GM18858 (cell line): ENCODE measurements around the gene DIP2C.
"Not testable (repeated sequence)": the region's sequence is repeated elsewhere in the genome, so short reads cannot be mapped to it uniquely, and the experiment has no call there.

Experiments
- ATAC-seq: cut with Tn5 transposase; IDR thresholded peaks from one replicate; pipeline ENCODE4 v1.9.1; 2021; ENCODE audit not compliant: unreplicated experiment

The DIP2C gene

DNA sequence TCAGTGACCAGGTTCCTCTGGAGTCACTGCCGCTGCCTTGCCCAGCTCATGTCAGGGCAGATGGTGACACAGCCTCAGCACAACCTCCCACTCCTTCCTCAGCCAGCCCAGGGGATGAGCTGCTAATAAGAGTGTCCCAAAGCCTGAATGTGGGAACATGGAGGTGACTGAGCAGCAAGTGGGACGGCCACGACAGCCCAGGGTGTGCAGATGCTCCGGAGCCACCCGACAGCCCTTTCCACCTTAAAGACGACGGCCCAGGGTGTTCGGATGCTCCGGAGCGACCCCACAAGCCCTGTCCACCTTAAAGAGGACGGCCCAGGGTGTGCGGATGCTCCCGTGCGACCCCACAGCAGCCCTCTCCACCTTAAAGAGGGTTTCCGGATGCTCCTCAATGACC is 89.2 kb downstream of the DIP2C start:
- ATAC-seq, result no peak

DNA sequence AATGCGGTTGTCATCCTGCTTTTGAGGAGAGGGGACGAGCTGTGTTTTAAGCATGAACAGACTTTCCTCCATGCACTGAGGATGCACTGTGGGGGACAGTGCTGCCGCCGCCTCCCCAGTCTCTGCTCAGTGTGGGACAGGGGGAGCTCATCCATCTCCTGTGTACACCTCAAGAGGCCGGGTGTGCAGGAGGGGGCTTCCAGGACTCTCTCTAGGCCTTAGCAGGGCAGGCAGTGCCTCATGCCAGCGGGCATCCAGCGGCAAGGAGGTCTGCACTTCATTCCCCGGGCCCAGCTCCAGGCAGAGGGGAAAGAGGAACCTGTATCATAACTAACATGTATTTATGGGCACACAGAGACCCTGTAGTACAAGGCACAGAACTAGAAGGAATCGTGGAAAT is 89.7 kb downstream of the DIP2C start:
- ATAC-seq, result no peak

DNA sequence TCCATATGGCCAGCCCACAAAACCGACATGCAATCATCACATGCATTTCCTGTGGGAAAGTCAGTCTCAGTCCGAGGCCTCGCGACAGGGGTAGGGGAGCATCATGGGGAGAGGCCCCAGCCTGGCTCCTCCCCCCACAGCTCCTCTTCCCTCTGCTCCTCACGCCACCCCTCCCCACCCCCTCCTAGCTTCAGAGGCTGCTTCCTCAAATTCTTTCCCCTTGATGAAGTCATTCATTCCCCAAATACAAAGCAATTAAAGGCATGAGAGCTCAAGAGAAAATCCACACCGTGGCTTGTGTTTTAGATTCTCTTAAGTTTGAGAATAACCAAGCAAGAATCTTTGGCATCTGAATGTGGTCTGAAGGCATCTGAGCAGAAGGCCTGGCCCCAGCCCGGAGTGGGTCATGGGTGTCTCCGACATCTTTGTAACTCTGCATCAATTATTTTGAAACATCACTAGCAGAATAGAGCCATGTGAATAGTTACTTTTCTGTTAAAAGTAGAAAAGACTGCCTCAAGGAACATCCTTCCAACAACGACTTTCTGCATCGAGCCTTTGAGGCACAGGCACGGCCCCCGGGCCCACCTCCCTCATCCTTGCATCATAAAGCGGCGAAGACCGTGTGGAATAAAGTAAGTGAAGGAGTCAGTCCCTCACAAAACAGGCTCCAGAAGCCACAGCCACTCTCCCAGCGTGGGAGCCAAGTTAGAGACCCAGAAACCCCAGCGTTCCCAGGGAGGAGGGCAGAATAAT is 90.9 kb downstream of the DIP2C start:
- ATAC-seq, result no peak

DNA sequence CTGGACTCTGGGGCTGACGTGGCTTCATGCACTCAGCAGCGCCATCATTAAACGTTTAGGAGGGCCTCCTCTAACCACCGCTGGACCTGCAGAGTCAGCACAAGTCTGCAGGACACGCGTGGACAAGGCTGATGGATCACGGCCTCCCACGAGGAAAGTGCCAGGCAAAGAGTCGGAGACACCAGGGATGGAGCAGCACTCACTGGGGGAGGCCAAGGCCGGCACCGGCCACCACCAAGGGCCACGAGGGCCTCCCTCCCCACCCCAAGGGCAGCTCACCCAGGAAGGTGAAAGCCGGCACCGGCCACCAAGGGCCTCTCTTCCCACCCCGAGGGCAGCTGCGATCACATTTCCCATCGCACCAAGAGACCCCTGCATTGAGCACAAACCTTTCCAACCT is 91.5 kb downstream of the DIP2C start:
- no peak for ATAC-seq

DNA sequence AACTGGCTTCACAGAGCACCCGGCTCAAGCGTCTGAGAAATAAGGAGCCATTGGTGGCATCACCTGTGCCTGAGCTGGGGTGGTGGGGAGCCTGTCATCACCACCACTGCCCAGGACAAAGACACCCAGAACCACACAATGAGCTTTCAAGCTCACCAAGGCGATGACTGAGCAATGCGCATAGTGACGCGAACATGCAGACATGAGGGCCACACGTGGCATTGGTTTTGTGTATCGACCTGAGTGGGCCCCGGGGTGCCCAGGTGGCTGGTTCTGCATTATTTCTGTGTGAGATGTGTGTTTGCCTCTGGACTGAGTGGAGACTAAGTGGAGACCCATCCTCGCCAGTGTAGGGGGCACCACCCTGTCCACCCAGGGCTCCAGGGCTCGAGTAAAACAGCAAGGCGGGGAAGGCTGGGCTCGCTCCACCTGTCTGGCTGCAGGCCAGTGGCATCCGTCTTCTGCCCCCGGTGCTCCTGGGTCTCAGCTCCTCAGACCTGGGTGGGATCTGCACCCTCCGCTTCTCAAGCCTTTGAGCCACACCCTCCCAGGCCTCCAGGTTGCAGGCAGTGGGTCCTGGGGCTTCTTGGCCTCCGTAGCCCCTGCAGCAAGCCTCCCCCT is 92.6 kb downstream of the DIP2C start:
- ATAC-seq, result no peak

DNA sequence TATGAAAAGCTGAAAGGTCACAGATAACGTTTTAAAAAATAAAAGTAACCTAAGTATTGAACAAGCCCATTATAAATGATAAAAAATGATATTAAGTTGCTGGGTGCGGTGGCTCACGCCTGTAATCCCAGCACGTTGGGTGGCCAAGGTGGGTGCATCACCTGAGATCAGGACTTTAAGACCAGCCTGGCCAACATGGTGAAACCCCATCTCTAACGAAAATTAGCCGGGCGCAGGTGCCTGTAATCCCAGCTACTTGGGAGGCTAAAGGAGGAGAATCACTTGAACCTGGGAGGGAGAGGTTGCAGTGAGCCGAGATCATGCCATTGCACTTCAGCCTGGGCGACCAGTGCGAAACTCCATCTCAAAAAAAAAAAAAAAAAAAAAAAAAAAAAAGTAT is 93.3 kb downstream of the DIP2C start:
- ATAC-seq, result not testable (repeated sequence)

DNA sequence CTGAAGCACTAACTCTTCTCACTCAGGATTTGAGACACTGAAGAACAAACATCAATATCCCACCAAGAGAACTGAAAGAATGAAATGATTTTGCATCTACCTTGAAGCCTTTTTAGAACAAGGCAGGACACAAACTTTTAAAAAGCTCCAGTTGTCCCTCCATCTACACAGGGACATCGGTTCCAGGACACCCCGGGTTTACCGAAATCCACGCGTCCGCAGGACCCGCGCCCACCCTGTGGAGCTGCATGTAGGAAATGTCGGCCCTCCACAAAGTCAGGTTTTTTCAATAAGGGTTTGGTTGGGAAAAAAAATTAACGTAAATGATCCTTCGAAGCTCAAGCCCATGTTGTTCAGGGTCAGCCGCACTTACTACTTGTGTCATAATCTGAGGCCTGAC is 94.0 kb downstream of the DIP2C start:
- no peak for ATAC-seq

DNA sequence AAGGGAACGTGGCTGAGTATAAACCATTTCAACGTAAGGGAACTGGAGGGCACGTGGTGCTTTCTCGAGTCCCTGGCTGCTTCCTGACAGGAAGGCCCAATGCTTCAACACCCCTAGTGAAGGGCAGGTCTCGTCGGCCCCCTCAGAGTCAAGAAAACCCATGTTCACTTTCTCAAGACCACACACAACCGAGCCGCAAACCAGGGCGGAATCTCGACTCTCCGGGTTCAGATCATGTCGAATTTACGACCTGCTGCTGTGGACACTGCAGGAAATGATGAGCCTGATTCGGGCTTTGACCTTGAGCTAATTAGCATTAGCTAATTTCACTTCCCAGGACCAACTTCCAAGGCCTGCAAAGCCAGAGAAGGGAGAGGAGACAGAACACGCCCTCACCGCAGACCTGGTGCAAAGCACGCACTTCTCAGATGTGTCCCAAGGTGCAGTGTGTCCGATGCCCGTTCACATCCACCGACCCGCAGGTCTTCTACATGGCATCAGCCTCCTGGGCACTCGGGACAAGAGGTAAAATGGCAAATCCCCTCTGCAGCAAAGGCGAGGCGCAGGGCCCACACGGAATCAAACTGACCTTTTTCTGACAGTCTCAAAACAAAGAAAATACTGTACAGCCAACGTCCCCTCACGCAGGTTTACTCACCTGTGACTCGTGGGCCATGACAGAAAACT is 94.7 kb downstream of the DIP2C start:
- ATAC-seq, result no peak

DNA sequence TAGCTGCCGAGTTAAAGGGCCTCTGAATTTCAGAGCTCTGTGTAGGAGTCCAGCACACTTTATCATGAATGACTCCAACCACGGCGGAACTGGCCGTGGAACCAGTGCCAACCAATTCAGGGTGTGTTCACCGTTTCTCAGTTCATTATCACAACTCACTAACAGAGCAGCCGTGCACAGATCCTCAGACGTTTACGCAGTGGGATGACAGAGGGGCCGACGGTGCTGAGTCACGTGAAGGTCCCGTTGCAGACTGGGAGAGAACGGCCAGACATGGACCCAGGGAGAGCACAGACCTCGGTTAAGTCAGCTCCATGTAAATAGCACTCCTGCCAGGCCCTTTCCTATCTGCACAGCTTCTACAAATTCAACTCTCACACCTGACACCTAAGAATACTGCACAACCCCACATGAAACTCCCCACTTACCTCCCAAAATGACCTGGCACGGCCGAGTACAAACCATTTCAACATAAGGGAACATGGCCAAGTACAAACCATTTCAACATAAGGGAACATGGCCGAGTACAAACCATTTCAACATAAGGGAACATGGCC is 95.5 kb downstream of the DIP2C start:
- ATAC-seq, result no peak

DNA sequence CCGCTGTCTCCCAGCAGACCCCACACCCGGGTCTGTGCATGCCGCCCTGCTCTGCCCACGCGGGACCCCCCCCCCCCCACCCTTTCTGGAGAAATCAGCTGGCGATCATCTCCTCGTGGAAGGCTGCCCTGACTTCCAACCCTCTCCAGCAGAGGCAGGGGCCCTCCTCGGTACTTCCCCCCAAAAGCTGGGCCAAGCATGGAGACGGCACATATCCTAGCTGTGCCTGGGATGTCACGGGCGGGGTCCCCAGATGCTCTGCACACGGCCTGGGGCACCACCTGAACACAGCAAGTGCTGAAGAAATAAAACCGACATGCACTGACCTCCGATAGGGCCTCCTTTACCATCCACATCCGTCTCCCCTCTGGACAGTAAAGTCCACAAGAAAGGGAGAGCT is 96.0 kb downstream of the DIP2C start:
- no peak for ATAC-seq

DNA sequence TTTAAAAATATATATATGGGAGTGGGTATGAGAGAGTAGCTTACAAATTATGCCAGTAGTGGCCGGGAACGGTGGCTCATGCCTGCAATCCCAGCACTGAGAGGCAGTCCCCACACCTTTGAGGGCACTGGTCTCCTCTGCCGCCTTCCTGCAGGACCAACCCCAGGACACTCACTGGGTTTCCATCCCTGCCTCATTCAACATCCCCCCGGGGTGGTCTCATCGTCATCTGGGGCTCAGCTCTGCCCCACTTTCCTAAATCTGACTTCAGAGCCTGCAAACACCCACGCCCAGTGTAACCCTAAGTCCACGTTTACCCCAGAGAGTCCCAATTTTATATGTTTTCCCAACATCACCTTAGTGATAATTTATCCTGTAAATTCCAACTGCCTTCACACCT is 96.5 kb downstream of the DIP2C start:
- ATAC-seq, result no peak

DNA sequence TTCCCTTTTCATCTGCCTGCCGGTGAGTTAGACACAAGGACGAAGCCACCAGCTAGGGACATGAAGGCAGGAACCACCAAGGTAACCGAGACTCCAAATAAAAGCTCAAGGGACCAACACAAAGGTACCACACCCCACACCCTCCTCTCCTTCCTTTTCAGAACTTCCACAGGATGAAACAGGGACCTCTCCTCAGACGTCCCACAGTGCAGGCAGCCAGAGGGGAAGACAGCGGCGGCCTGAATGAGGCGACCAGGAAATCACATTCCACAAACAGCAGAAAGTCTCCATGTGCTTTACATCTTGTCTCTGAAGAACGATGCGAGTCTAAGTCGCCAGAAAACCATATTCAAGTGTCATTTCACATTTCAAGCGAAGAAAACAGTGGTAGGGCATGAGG is 97.8 kb downstream of the DIP2C start:
- no peak for ATAC-seq

DNA sequence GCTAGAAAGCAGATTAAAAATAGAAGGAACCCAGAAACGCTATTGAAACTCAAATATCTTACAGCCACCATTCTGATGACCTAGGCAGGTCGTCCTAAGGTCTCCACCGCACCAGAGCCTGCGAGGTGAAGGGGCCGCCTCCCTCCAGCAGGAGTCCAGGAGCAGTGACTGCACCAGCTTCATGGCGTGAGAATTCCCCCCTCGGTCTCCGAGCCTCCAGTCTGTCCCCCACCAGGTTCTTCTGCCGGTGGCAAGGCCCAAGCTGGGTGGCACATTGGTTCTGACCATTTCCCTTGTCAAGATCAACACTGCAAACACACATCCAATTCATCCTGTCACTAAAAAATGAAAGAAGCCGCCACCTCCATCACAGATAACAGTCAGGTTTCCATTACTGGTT is 98.7 kb downstream of the DIP2C start:
- ATAC-seq, result no peak

DNA sequence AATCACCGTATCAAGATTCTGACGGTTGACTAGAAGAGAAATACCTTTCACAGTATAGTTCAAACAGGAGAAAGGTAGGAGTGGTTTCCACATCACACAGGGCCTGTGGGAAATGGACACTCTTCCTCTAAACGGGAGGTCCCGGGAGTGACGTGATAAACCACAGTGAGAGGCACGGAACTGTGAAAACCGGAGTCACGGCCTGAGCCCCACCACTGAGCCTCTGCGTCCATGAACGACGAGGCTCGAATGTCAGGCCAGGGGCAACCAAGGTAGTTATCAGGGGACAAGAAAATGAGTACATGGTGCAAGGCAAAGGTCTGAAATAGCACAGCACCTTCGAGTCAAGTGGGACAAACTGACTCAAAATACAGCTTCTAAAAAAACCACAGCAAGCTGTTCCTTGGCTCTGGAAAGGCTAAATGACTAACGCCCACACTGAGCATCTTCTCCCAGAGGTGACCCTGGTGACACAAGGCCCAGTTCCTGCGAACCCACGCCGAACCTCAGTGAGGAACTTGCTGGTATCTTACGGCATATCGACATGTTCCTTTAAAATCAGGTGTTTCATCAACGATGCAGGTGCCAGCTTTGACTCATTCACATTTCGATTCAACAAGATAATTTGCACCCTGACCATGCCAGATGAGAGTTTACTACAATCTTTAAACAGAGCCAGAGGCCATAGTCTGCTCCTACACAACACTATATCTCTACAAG is 99.3 kb downstream of the DIP2C start:
- no peak for ATAC-seq

DNA sequence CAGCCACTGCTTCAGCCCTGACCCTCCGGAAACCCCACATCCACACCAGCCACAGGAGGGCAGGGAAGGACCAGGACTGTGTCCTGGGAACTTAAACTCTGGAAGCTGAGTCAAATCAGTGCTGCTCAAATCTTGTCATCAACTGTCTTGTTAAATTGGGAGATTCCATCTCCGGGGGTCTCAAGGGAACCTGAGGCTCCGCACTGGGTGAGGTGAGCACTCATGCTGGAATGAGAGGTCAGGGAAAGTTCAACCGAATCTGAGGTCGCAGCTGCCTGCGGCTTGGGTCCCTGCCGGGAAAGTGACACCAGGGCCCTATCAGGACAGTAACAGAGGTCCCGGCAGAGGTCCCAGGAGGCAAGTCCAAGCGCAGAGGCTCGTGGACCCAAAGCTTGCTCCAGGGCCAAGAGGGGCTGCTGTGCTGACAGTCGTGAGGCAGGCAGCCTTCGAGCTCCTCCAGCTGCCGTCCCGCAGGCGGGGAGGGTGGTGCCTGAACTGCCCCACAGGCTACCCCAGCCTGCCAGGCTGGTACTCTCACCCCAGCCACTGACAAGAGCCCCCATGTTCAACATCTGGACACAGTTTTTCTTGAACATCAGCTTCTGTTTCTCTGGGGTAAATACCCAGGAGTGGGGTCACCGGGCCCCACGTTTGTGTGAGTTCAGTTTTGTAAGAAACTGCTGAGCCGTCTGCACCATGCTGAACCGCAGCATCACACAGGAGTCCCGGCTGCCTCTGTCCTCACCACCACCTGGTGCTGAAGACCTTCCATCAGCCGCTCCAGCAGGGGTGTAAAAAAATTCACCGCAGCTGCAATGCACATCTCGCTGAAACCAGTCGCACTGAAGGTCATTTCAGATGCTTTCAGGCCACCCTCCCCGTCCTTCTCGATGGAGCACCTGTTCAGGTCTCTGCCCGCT is 101.0 kb downstream of the DIP2C start:
- no peak for ATAC-seq

DNA sequence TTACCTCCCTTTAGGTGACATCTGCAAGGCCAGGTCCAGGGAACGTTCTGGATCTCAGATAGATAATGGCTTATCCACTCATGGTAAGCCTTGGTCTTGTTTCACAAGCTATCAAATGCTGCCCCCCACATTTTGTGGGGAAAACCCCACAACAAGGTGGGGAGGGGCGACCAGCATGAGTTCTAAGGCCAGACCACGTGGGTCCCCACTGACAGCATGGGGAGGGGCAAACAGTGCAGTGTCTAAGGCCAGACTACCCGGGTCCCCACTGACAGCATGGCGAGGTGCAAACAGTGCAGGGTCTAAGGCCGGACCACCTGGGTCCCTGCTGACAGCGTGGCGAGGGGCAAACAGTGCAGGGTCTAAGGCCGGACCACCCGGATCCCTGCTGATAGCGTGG is 102.8 kb downstream of the DIP2C start:
- no peak for ATAC-seq

DNA sequence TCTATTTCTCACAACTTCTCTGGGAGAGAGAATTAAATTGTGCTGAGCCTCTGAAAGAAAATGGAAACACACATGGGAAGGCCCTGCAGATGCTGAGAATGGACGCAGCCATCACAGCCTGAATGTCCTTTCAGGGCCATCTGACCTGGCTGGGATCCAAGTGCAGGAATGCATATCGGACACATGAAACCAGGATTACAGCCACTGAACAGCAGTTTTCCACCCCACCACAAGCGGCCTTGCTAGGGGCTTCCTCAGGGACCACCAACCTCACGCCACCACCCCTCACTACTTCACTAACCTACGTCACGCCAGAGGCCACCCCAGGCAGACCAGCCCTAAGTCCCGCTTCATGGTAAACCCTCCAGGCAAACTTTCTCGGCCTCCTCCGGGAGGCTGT is 103.3 kb downstream of the DIP2C start:
- ATAC-seq, result no peak

DNA sequence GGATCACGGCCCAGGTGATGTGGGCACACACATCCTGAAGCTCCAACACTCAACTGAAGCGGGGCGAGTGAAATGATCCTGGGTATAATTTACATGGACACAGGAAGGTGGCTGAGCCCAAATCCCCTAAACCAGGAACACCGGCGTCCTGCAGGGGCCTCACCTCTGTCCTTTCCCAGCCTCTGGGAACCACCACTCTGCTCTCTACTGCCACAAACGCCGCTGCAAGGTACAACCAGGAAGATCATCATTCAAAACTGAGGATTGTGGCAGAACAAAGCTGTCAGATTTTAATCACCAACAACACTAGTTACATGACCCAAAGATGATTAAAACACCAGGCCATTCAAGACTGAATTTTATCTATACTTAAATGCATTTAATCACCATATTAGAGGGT is 104.0 kb downstream of the DIP2C start:
- no peak for ATAC-seq

DNA sequence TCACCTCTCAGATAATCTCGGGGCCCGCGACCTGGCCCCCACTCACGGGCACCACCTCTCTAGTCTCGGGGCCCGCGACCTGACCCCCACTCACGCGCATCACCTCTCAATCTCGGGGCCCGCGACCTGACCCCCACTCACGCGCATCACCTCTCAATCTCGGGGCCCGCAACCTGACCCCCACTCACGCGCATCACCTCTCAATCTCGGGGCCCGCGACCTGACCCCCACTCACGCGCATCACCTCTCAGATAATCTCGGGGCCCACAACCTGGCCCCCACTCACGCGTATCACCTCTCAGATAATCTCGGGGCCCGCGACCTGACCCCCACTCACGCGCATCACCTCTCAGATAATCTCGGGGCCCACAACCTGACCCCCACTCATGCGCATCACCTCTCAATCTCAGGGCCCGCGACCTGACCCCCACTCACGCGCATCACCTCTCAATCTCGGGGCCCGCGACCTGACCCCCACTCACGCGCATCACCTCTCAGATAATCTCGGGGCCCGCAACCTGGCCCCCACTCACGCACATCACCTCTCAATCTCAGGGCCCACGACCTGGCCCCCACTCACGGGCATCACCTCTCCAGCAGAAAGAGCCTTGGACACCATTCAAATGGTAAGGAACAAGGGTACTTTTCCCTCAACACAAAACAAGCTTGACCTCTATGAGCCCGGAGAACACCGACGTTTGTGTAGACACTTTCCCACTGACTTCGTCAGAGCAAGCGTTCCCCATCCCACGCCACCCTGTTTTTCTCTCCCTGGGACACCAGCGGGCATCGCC is 104.8 kb downstream of the DIP2C start:
- ATAC-seq, result not testable (repeated sequence)

DNA sequence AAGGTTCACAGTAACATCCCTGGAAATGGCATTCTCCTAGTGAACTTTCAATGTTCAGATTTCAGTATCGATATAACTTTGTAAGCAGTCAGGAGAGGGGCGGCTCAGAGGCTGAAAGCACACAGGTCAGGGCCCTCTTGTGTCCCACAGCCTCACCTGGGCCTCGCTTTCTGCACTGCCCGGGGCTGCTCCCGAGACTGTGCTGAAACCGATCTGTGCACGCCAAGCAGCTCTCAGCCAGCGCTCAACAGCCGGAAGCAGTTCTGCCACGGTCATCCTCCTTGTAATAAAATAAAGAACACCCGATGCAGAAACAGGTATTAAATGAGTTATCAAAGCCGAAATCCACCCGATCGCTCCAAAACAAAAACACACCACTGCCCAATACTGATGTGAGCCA is 106.0 kb downstream of the DIP2C start:
- no peak for ATAC-seq
